IPS-18c (cell line): ENCODE results near the gene CFDP1.
"Not testable (repeated sequence)": the region's sequence is repeated elsewhere in the genome, so short reads cannot be mapped to it uniquely, and the experiment has no call there.

ENCODE experiments used
- H3K4me3 ChIP-seq: 2 replicates; pipeline ENCODE4 v1.7.0; 2013; ENCODE audit warnings: low read depth, mild to moderate bottlenecking, low read length, moderate library complexity; ENCODE audit not compliant: insufficient read depth
- H3K9me3 ChIP-seq: one replicate; pipeline ENCODE4 v1.6.1; 2013; ENCODE audit warnings: mild to moderate bottlenecking, low read length, moderate library complexity; ENCODE audit not compliant: control insufficient read depth, insufficient read depth

Gene CFDP1

DNA sequence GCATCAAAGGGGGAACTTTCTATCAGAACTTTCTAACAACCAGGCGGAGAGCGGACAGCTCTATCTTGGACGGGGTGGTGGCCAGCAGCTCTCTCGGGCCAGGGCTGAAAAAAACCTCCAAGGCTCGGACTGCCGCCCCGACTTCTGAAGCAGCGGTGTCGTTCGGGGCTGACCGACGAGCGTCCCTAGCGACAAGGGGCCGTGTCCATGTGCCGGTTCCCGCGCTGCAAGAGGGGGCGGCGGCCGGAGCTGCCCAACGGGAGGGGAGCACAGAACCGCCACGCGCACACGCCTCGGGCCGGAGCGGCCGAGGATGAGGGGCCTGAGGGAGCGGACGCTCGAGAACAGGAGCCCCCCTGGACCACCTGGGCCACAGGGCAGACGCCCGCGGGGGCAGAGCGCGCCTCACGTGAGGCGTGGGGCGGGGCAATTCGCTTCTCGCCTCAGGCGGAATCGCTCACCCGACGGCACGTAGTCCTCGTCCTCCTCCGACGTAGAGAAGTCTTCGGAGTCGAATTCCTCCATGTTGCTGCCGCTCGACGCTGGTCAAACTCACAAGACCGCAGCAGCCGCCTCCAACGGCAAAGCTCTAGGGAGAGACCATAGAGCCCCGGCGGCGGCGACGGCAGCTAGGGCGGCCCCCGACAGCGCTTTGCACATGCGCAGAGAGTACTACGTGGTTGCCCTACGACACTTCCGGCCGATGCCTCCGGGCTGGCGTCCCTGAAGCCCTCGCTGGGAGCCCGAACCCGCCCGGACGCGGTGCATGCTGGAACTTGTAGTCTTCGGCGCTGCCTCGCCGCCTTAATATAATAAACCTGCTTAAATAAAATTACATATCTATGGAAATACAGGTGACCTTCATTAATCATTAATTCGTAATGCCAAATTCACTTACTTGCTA lies at the start of gene CFDP1:
CFDP1 (minus strand) TSS at position 676 of the 904 bp plus-strand sequence; CDS start at position 525, 151 bp downstream.
- peak within 1 kb of the TSS; percentile 100 for H3K4me3 ChIP-seq
- H3K9me3 ChIP-seq = peaks cover 2% of the 10 kb centered on the region

DNA sequence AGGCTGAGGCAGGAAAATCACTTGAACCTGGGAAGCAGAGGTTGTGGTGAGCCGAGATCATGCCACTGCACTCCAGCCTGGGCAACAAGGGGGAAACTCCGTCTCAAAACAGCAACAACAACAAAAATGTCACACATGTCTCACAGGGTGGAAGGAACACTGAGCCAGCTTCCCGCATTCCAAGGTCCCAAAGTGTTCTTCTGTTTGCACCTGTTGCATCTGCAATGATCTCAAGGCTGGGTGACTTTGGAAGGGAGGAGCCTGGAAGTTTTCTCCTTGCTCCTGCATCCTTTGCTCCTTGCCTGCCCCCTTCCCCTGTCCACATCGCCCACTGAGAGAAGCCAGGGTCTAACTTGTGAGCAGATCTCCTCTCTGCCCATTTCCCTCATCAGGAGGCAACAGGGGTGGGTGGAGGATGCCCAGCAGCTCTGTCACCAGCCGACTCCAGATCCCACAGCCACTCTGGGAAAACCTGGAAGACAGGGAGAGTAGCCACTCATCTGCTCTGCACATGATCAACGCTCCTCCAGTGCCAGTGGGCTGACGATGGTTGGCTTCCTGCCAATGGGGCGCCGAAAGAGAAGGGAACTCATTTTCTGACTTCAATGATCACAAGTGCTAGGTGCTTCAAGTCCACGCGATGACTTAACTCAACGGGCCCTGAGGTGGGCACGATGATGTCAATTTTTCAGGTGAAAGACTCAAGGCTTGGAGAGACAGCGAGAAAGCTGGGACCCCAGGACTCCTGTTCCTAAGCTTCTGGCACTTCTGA lies 49.3 kb upstream of the CFDP1 start:
- H3K4me3 ChIP-seq = no peak overlapping the region
- no peaks in the 10 kb centered on the region for H3K9me3 ChIP-seq

DNA sequence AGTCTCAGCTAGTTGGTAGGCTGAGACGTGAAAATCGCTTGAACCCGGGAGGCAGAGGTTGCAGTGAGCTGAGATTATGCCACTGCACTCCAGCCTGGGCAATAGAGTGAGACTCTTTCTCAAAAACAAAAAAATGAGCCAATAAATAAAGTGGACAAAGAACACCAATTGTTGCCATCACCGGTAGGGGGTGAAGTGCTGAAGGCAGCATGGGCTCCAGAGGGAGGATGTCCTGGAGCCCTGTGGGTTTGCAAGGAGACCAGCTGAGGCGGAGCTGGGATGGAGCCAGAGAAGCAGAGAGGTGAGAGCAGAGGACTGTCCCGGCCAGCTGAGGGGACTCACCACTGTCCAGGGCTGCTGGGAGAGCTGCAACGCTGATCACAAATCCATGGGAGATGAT lies 48.2 kb upstream of the CFDP1 start:
- no peaks in the 10 kb centered on the region for H3K9me3 ChIP-seq
- no peak overlapping the region for H3K4me3 ChIP-seq

DNA sequence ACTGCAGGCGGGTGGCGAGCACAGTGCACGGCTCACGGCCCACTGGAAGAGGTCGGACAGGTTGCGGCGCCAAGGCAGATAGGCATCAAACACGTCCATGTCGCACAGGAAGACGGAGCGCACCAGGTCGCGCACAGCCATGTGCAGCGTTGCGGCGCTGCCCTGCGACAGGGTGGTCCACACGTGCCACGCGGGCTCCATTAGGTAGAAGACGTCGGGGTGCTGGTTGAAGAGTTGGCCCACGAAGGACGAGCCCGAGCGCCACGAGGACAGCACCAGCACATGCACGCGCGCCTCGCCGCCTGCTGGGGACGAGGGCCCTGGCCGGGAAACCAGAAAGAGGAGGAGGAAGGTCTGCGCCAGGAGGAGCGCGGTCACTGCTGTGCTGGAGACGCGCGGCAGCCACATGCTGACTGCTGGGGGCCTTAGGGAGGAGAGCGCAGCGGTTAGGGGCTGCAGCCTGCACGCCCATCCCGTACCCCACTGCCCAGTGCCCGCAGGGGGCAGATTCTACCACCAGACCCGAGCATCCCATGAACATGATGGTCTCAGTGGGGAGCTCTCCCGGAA lies 46.2 kb upstream of the CFDP1 start:
- H3K4me3 ChIP-seq = no peak overlapping the region
- no peaks in the 10 kb centered on the region for H3K9me3 ChIP-seq

DNA sequence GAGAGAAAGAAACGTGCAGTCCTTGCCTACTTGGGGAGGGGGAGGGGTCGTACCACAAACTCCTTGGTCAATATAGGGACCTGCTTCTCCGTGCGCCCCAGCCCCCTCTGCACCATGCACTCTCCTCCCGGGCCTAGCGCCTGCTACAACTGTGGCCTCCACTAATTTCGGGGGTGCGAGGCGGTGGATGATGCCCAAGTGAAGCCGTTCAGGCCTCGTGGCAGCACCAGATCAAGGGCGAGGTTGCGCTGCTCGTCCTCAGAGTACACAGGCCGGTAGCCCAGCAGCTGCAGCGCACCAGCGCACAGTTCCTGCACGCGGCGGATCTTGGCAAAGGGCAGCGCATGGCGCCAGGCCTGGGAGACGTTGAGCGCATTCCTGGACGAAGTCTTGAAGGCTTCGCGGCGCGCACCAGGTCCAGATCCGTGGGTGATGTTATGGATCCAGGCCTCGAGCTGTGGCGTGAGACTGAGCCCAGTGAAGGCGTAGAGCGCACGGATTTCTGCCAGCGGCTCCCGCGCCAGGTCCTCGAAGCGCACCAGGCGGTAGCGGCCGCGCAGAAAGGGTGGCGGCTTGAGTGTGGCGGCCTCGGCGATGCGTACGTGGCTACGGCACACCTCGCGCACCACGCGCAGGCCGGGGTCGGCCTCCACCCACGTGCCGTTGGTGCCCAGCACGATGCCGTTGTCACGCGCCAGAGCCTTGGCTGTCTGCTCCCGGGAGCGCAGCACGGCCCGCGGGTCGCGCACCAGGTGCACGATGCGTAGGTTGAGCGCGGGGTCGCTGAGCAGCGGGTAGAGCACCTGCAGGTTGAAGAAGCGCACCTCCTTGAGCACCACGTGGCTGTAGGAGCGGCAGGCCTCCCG lies 45.4 kb upstream of the CFDP1 start:
- H3K9me3 ChIP-seq = no peaks in the 10 kb centered on the region

DNA sequence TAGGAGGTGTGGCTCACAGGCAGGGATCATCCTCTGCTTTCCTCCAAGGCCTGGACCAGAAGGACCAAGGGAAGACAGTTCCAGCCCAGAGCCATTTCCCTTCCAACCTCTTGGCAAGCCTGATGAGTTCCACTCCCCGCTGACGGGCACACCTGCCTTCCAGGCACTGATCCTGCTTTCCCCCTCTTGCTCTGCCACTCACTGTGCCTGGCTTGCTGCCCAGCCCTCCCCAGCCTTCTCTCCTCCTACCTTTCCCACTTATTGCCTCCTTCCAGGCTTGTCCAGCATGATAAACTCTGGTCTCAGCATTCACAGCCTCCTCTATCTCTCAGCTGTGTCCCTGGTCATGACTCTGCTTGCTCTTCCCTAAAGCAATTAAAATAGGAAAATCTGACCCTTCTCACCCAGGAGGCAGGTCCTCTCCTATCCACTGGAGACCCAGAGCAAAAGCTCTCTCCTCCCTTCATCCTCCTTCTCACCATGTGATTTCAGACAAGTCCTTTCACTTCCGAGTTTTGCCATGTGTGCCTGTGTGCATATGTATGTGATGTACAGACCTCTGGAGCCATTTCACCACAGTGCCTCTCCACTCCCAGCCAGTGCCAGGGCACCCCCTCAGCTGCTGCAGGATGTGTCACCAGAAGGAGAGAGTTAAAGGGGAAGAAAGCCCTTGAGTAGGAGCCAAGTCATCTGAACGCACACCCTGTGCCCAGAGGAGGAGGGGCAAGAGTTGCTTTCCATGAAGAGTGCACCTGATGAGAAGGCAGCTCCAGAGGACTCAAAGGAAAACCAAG lies 44.6 kb upstream of the CFDP1 start:
- H3K9me3 ChIP-seq = no peaks in the 10 kb centered on the region
- no peak overlapping the region for H3K4me3 ChIP-seq

More for the DNA sequence above, 45.4 kb upstream of the CFDP1 start:
- H3K4me3 ChIP-seq = no peak overlapping the region

DNA sequence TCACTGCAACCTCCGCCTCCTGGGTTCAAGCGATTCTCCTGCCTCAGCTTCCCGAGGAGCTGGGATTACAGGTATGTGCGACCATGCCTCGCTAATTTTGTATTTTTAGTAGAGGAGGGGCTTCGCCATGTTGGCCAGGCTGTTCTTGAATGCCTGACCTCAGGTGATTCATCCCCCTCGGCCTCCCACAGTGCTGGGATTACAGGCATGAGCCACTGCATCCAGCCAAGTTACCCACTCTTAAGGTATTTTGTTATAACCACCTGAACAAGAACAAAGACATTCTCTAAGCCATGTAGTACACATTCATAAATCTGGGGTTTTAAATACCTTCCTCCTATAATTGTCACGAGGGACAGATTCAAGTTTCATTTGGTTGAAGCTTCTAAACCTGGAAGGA lies 43.5 kb upstream of the CFDP1 start:
- no peaks in the 10 kb centered on the region for H3K9me3 ChIP-seq
- no peak overlapping the region for H3K4me3 ChIP-seq

DNA sequence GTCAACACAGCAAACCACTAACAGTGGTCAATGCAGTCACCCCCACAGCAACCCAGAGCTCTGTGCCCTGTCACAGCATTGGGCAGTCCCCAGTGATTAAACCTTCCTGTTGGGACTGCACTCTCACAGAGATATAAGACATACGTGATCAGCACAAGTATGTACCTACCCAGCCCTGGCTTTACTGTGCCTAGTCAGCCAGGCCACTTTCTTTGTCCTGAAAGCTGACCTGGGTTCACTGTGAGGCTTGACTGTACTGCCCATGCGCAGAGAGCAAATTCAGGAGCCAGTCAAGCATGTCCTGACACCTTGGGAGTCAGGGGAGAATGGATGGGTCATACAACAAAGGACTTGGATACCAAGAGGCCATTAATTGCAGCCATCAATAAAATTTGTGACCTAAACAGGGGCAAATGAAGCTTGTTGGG lies 42.1 kb upstream of the CFDP1 start:
- H3K9me3 ChIP-seq = no peaks in the 10 kb centered on the region
- no peak overlapping the region for H3K4me3 ChIP-seq

DNA sequence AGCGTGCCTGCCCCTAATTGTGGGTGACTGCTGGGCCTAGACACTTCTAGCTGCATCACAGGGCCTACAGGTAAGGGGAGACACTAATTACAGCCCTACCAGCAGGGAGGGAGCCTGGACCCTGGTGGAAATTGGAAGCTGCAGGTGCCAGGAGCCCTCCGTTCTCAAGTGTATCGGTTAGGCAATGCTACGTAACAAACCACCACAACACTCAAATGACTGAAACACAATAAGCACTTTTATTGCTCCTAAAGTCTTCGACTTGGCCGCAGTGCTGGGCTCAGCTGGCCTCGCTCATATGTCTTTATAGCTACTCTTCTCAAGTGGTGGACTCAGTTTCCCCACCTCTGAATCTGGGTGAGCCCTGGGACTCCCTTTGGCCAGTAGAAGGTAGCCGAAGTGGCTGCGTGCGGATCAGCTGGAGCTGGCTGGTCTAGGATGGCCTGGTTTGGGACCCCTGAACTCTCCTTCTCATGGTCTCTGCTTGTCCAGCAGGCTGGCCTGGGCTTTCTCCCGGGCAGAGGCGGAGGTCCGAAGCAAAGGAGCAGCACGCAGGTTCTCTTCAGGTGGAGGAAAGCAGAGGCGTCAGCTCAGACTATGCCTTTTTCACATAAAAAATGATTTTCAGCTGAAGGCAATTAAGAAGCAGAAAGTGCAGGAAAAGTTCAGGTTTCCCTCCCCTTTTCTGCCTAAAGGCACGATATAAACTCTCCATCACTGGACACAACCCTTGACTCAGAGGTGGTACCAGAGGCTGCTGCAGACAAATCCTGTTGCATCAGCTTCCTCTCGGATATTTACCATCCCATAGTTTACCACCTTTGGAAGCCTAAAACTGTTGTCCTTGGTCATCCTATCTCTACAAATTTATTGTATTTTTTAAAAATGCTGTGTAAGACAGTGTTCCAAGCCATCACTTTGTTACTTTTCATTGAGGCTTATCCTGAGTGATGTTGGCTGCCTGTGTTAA lies 39.9 kb upstream of the CFDP1 start:
- Histone ChIP-seq H3K9me3 (no peaks in the 10 kb centered on the region), H3K4me3 (no peak overlapping the region)

DNA sequence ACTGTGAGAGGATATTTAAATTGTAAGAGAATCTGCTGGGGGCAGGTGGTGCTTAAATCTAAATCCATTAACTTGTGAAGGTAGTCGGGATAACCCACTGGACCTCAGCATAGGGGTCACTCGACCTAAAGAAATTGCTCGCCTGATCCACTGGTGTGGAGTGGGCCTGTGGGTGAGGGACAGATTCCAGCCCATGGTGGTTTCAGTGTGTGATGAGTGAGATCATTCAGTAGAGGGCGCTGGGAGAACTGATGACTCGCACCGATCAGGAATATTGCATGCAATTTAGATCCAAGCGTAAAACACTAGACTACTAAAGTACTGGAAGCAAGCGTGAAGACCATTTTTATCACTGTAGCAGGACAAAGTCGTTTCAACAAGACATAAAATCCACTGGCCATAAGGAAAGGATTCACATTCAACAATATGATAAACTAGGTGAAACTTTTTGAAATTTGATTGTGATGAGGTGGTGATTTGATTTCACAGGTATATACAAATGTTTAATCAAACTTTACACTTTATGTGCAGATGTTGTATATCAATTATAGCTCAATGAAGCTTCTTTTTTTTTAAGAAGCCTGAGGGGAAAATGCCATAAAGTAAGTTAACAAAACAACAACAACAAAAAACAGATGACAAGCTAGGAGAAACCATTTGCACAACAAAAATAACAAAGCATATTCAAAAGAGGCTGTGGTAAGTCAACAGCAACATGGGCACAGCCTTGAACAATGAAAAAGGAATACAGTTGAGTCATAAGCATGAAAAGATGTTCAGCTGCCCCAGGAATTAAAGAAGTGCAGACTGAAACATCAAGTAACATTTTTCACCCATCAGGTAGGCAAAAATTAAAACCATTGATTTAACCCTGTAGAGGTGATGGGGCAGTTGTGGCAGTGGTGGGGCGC lies 38.7 kb upstream of the CFDP1 start:
- Histone ChIP-seq H3K4me3 (no peak overlapping the region), H3K9me3 (no peaks in the 10 kb centered on the region)

DNA sequence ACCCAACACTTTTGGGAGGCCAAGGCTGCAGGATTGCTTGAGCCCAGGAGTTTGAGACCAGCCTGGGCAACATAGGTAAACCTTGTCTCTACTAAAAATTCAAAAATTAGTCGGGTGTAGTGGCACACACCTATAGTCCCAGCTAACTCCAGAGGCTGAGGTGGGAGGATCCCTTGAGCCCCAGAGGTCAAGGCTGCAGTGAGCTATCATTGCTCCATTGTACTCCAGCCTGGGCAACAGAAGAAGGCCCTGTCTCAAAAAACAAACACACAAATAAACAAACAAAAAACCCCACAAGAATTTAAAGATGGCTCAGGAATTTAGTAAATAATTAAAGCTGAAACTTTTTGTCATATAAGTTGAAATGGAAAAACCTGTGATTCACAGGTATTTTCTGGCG lies 33.5 kb upstream of the CFDP1 start:
- Histone ChIP-seq H3K9me3 (no peaks in the 10 kb centered on the region), H3K4me3 (no peak overlapping the region)

DNA sequence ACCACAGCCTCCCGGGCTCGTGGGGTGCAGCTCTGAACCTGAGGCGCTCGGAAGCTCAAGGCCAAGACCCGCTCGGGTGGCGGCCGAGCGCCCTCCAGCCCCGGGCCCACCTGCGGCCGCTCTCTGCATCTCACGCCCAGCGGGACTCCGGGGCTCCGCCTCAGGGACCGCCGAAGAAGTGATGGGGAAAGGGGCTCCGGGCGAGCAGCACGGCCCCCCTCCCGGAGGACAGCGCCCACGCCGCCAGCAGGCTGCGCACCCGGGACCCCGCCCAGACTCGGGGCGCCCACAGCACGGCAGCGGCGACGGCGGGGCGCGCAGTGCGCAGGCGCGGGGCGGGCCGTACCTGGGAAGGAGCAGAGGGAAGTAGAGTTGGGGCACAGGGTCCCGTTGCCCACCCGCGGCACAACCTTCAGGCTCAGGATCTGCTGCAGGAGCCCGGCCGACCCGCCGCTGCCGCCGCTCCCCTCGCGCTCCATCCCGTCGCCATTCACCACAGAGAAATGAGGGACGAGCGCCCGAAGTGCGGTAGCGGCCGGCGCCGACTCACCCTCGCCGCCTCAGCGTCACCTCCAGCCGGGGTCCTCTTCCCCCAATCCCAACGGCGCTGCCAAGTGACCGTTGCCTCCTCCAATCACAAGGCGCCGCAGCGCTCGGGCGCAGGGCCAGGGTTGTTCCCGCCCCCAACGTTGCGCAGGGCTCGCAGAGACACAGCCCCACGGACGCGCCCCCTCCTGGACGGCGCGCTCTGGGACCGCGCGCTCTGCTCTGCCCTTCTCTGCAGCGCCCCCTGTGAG lies 31.0 kb upstream of the CFDP1 start, which contains the start of gene TMEM170A:
TMEM170A (minus strand) TSS at position 568 of the 797 bp plus-strand sequence; CDS start at position 479, 89 bp downstream.
- H3K9me3 ChIP-seq = no peaks in the 10 kb centered on the region

DNA sequence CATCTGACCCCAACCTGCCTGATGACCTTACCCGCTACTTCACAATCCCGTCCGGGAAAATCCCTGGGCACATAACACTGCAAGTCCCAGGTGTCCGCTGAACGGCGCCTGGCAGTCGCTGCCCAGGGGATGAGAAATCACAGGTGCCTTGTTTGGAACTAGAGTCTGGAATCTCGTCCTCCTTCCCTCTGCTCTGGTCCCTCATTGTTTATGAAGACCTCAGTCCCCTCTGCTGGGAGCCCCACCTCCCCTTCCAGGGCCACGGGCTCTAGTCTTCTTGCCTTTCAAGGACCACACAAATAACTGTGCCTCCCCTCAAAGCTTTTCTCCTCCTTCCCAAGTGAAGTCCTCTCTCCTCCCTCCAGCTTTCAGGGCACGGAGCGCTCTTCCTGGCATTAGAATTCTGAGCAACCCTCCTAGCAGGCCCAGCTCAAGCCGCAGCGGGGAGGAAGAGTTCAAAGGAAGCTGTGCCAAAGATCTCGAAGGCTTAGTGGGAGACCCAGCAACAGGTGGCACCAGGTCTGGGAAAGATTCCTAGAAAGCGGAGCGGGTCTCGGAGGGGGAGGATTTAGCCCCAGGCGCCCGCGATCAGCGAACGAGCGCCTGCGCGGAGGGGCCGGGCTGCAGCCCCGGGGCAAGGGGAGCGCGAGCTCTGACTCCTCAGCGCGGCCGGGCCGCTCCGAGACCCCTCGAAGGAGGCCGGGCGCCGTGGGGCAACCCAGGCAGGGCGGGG lies 30.3 kb upstream of the CFDP1 start:
- not testable (repeated sequence) for H3K9me3 ChIP-seq
- peak overlapping the region; percentile 81 for H3K4me3 ChIP-seq

More for the DNA sequence above, 31.0 kb upstream of the CFDP1 start, which contains the start of gene TMEM170A:
- H3K4me3 ChIP-seq = peak within 1 kb of the TSS; percentile 81
